CD4-positive, alpha-beta T cell treated with Interleukin-12 subunit alpha and Interleukin-12 subunit beta, for 1 hour (primary cell): ENCODE data around the gene KRT26.
"Not testable (repeated sequence)": the region's sequence is repeated elsewhere in the genome, so short reads cannot be mapped to it uniquely, and the experiment has no call there.

Source experiments
- DNase-seq: peaks from one replicate; pipeline ENCODE4 v3.0.0-alpha.2; 2020

KRT26 gene

DNA sequence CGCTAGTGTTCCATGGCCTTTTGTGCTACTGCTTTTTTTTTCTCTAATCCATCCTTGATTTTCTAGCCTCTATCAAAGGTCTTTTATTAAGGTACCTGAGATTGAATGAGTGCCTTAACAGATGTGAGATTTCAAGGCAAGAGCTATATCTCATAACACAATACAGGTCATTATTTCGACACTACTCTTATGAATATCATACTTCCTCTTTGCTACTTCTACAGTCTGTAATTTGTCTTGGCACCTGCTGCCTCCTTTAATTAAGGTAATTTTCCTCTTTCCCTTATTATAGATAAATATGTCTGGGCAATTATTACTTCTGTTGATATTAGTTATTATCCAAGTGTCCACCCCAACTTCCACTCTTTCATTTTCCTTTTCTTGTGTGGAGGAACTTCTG is 22.5 kb upstream of the KRT26 start:
- no peak for DNase-seq

DNA sequence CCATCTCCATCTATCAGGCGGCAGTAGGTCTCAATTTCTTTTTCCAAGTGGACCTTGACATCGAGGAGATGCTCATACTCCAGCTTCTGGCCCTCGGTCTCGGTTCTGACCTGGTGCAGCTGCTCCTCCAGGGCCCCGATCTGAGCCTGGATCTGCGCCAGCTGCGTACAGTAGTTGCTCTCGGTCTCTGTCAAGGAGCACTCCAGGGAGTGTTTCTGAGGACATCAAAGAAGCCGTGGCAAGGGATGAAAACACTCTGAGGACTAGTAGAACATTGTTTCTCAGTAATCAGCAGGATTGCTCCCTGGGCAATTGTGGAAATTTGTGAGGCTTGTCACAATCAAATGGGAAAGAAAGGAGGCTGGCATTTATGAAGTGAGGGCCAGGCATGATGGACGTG is 21.8 kb upstream of the KRT26 start:
- DNase-seq = no peak

DNA sequence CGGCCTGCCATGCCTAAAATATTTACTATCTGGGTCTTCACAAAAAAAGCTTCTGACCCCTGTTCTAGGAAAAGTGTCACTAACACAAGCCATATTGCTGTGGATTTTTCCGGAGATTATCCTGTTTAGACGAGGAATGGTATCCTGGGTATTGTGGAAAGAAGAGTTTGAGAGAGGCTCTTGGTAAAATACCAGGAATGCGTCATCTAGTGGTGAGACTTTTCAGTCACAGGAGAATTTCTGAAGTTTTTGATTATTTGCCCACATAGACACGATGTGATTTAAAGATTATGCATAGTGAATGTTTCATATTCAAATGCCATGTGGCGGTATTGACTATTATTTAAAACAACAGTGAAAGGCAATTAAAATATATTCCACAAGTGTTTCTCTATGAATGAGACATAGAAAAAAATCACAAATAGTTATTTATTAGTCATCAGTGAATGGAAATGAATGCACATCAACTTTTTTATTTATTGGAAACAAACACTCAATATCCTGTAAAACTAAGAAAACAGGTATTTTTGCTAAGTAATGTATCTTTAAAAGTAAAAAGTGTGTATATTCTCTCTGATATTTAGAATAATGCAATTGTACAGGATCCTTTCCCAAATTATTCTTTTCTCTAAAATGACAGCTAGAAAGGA is 19.9 kb upstream of the KRT26 start:
- DNase-seq = peak; percentile 1

DNA sequence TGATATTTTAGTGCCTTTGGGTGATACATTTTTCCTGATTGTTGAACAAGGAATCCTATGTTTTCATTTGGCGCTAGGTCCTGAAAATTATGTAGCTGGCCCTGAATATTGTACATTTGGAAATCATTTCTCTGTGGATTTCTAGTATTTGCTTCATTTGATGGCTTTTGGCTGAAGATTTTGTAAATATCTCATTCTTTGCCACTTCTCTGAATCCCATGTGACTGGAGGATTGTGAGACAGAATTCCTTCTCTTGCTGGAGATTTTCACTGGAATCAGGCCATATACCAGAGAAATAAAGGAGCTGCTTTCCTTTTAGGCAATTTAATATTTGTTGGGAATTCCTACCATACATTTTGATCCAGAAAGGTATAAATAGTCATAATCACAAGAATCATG is 19.1 kb upstream of the KRT26 start:
- no peak for DNase-seq

DNA sequence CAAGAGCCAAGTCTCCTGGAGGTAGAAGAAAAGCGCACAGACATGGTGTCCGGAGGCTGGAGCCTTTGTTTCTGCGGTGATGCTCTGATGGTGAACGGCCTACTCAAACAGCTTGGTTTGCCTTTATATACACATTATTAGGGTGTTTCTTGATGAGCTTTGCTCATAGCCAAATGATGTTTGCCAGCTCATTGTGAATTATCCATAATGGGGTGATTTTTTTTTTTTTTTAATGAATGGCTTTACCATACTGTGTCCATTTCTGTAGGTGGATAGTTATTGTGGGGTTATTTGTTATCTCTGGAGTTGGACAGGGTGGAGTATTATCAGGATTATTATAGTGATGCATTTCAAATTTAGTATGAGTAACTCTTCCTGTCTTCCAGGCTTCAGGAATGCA is 10.4 kb upstream of the KRT26 start, which contains the start of gene KRT27:
Gene KRT27, minus strand, starts transcription at position 101 of the 400 bp plus-strand sequence. Its CDS starts 57 bp downstream, at position 44.
- no peak for DNase-seq

DNA sequence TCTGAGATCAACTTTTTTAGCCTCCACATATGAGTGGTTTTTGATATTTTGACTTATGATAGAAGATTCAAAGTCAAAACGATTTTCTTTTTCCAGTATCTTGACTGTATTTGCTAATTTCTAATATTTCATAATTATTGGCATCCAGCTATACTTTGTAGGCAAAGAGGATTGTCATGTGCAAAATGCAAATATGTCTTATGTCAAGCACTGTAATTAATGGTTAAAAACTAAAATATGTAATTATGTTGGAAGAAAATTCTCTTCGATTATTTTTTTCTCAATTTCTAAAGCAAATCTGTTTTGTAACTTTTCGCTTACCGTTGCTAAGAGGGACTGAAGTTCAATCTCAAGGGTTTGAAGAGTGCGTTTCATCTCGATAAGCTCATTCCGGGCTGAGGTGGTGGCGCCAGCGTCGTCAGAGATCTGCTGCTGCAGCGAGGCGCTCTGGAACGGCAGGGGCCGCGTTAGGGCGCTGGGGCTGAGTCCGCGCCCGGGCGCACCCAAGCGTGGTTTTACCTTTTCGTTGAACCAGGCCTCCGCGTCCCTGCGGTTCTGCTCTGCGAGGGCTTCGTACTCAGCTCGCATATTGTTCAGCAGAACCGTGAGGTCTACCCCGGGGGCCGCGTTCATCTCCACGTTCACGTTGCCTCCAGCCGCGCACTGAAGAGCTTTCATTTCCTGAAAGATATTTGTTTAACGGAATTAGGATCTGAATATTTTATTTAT is 7.3 kb upstream of the KRT26 start:
- no peak for DNase-seq

DNA sequence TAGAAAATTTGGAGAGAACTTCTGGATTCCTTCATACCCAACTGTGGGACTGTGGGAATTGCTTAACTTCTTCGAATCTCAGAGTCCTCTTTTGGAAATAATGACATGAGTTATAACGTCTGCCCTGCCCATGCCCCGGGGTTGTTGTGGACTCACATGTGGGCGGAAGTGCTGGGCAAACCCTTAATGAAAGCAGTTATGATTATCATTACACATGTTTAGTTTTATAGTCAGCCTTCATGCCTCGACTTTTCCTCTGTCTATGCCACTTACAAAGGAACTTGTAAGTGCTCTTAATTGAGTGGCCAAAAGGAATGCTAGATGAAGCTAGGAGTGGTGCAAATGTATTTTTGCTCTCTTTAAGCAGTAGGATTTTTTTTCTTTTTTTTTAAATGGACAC is 6.5 kb upstream of the KRT26 start:
- no peak for DNase-seq

DNA sequence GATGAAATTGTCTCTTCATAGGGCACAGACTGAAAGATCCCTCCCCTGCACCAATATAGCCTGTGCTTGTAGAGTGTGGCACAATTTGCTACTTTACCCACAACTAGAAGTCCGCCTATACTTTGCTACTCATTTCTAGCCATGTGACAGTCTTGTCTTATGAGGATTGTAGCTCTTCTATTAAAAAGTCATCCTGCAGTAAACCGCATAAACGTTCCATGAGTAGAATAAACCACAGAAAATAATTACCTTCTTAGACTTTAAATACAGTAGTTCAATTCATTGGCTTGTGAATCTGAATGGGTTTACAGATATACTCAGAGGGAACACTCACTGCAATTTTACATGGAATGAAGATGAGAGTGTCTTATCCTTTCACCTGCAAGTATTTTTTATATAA is 6.0 kb upstream of the KRT26 start:
- DNase-seq = no peak

DNA sequence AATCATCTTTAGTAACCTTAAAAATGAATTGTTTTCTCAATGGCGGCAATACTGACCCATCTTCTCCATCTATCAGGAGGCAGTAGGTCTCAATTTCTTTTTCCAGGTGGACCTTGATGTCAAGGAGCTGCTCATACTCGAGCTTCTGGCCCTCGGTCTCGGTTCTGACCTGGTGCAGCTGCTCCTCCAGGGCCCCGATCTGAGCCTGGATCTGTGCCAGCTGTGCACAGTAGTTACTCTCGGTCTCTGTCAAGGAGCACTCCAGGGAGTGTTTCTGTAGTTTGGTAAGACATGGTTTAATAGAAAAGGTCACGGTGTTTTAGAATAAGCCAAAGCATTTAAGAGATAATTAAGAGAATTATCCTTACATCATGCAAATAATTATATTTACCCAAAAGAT is 5.5 kb upstream of the KRT26 start:
- DNase-seq = no peak

DNA sequence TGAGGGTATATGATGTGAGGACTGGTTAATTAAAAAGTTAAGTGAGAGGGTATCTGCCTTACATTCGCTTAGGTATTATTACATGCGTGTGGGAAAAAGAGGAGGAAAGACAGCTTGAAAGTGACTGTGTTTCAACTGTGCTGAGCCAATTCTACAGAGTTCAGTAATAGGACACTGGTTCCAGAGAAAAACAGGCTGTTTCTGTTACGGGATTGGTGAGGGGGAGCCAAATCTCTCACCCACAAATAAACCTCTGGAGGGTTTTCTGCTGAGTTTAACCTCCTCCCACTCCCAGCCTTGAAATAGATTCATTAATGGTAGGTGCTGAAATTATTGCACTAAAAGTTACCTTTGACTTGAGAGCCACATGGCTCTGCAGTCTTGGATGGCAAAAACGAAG is 3.9 kb upstream of the KRT26 start:
- DNase-seq = no peak

DNA sequence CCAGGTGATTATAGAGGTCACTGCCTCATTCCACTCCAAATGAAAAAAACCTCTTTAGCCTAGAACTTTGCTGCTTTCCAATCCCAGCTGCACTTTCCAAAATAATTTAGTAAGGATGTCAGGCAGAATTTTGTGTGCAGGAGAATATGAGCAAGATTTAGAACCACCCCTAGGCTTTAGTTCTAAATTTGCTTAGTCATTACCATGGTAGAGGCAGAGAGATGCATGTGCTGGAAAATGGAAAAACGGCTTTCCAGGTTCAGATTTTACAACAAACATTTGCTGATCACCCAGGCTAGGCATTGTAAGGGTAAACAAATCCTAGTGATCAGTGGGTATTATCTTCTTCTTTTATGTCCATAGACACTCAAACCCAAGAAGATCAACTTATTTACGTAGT is 6.3 kb downstream of the KRT26 start:
- no peak for DNase-seq

DNA sequence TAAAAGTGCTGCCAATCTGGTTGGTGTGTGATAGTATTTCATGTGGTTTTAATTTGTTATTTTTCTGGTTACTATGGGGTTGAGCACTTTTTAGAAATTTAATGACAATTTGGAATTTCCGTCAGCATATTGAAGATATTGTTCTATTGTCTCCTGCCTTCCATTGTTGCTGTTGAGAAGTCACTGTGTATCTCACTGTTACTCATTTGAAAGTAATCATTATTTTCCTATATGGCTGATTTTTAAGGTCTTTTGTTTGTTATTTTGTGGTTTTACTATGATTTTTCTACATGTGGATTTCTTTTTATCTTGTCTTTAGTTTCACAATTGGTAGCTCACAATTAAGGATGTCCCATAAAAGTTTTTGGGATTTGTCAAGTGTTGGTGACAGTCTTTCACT is 8.2 kb downstream of the KRT26 start:
- DNase-seq = no peak

DNA sequence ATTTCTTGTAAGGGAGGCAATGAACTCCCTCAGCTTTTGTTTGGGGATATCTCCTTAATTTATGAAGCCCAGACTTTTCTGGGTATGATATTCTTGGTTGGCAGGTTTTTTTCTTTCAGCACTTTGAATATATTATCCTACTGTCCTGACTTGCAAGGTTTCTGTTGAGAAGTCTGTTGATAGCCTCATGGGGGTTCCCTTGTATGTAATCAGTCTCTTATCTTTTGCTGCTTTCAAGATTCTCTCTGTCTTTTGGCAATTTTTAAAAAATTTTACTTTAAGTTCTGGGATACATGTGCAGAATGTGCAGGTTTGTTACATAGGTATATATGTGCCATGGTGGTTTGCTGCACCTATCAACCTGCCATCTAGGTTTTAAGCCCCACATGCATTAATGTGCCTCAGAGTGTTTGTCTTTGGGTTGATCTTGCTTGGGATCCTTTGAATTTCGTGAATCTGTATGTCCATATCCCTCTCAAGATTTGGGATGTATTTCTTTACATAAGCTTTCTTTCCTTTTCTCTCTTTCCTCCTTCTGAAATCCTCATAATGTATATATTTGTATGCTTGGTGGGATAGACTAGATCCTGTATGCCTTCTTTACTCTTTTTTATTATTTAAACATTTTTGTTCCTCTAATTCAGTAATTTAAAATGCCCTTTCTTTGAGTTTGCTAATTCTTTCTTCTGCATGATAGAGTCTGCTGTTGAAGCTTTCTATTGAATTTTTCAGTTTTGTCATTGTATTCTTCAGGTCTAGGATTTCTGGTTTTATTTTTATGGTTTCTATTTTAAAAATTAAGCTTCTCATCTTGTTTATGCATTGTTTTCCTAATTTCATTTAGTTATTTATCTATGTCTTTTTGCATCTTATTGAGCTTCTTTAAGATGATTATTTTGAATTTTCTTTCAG is 11.6 kb downstream of the KRT26 start:
- no peak for DNase-seq

DNA sequence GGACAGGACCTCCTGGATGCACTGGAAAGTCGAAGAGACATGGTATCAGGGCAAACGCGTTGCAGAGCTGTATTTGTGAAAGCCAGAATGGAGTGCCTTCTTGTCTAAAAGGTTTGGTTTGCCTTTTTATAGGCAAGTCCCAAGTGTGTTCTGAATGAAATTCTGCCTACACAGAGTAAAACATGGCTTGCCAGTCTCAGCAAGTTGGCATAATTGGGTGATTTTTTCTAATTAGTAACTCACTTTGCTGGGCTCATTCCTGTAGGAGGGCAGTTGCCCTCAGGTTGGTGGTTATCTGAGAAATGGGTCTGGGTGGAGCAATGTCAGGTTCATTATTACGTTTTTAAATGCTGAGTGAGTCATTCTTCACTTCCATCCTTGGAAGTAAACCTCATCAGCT is 16.8 kb downstream of the KRT26 start, which contains the start of gene KRT25:
Gene KRT25, minus strand, starts transcription at position 101 of the 400 bp plus-strand sequence. Its CDS starts 60 bp downstream, at position 41.
- DNase-seq = no peak

DNA sequence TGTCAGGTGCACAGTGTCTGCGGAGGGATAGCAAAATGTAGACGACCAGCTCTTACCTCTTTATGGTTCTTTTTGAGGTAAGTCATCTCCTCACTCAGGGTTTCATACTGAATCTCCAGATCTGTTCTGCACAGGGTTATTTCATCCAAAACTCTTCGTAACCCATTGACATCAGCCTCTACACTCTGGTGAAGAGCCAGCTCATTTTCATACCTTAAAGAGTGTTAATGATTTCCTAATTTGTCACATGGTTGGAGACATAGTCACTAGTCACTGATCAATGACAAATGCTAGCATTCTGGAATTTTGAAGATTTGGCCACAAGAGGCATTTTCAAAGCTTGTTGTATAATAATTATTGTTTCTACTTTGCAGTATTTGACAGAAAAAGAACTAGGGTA is 18.2 kb downstream of the KRT26 start:
- no peak for DNase-seq

DNA sequence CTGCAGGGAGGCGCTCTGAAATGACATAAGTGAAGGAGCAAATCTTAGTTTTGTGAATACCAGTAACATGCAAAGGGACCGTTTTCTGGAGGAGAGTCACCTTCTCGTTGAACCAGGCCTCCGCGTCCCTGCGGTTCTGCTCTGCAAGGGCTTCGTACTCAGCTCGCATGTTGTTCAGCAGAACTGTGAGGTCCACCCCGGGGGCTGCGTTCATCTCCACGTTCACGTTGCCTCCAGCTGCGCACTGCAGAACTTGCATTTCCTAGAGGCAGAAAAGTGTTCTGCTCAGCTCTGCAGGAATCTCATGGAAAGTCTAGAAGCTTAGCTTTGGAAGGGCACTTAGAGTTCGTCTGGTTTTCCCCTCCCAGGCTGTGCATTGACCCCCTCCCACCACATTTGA is 20.9 kb downstream of the KRT26 start:
- no peak for DNase-seq

DNA sequence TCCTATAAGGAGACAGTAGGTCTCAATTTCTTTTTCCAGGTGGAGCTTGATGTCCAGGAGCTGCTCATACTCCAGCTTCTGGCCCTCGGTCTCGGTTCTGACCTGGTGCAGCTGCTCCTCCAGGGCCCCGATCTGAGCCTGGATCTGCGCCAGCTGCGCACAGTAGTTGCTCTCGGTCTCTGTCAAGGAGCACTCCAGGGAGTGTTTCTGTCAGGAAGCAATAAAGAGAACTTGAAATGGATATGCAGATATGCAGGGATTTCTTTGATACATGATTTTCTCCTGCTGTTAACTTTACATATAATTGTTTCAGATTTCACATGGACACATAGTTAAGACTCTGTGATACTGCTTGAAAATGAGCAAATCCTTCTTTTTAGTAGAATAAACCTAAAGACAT is 21.6 kb downstream of the KRT26 start:
- no peak for DNase-seq

DNA sequence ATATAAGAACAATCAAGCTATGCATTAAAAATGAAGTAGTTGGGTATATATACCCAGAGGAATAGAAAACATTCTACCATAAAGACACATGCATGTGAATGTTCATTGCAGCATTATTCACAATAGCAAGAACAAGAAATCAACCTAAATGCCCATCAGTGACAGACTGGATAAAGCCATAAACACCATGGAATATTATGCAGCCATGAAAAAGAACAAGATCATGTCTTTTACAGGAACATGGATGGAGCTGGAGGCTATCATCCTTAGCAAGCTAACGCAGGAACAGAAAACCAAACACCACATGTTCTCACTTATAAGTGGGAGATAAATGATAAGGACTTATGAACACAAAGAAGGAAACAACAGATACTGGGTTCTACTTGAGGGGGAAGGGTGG is 23.3 kb downstream of the KRT26 start:
- DNase-seq = not testable (repeated sequence)

DNA sequence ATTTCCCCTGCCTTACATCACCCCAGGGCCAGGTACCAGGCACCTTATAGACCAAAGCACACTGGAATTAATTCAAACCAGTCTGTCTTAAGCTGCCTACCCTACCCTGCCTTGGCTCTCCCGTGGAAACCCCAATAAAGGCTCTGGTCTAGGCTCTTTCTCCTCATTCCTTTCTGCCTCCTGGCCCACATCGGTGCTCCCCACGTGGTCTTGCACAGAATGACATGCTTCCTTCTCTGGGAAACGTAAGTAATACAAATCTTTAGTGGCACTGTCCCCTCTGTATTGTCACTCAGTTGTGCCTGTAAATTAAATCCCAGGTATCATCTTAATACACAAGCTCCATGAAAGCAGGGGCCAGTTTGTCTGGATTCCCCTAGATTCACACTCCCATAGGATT is 33.4 kb downstream of the KRT26 start:
- no peak for DNase-seq

DNA sequence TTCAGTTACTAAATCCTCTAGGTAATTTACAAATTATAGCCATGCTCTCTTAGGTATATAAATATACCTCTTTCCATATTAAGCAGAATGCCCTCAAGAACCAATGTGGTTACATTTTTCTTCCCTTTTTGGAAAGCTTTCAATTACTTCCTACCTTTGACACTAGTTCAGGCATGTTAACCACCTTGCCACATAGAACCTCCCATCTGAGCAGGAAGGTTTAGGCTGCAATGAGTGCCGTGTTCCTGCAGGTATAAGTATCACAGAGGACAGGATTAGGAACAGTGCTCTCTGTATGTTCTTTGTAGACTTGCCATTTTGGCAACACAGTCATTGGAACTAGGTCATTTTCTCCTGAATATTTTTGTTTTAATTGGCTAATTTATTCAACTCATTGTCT is 37.0 kb downstream of the KRT26 start:
- DNase-seq = no peak

DNA sequence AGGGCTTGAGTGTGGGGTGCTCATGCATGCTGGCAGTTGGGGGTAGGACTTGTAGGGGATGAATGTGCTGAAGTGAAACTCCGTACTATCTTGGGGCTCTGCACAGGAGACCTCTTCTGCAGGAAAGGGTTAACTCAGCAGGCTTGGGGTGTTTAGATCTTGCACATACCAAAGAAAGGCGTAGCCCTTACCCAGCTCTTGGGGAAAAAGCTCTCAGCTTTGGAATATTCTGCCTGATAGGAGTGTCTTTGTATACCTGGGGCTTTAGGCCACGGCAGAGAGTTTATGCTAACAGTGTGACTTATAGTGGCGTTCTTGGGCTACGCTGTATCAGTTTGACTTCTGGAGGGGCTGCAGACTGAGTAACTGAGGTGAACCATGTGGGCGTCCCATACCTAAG is 38.0 kb downstream of the KRT26 start:
- no peak for DNase-seq

DNA sequence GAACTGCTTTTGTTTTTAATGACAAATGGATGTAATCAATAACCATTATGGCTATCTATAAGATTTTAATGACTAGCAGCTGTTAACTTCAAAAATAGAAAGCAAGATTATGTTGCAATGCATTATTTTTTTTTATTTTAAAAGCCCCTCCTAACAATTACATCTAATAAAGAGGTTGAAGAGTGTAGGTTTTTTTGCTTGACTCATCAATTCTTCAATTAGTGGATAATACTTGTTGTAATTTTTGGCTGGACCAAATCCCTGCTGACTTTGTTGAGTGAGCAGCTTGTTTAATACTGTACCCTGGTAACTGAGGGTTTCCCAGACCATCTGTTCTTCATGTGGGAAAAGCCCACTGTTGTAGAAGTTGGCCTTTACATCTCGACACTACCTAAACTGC is 41.0 kb downstream of the KRT26 start:
- DNase-seq = no peak

DNA sequence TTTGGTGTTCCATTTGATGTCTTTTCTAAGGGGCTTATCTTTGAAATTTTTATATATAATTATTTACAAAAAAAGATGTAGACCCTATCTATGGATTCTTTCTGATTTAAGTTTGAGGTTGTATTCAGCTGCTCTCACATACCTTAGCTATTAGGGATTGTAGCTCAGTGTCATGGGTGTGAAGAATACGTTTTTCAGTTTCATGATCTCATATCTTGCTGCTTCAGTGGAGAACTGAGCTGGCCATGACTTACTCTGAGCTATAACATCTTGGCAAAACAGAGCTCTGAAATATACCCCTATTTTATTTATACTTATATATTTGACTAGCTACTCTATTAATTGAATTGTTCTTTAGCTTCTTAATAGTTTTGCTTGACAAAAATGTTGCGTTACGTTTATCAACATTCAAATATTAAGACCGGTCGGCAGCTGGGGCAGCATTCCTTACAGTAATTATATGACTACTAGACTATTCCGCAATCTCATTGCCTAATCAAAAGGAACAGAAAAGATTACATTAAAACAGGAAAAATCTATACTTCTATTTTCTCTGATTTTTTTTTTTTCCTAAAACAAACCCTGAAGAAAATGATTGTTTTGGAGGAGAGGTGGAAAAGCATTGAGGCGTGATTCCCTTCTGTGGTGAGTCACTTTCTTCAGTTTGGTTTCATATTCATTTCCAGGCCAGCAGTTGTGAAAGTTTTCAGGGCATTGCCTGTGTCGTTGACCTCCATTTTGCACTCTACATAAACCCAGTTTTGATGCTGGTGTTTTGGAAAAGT is 44.4 kb downstream of the KRT26 start:
- DNase-seq = no peak
